RPMI7951 (cell line): ENCODE data around the gene SGIP1. TPM values are rescaled to one million over a fixed set of nuclear protein-coding genes. Genes with fewer than 3 reads are reported as not detected.
"Not testable (repeated sequence)": the region's sequence is repeated elsewhere in the genome, so short reads cannot be mapped to it uniquely, and the experiment has no call there.

ENCODE experiments used
- DNase-seq: peaks from one replicate; pipeline ENCODE4 v3.0.0-alpha.2; 2012; ENCODE audit warnings: low read depth
- total RNA-seq: library from RNA; depleted of rRNA; stranded (reverse); fragments of >200 nt; shearing (Covaris generic); gene quantifications from 2 replicates; pipeline ENCODE4 v1.2.3, GENCODE V29; 2014

Gene SGIP1
- total RNA-seq, 1 experiment from 2014 or later = under 0.01 TPM

DNA sequence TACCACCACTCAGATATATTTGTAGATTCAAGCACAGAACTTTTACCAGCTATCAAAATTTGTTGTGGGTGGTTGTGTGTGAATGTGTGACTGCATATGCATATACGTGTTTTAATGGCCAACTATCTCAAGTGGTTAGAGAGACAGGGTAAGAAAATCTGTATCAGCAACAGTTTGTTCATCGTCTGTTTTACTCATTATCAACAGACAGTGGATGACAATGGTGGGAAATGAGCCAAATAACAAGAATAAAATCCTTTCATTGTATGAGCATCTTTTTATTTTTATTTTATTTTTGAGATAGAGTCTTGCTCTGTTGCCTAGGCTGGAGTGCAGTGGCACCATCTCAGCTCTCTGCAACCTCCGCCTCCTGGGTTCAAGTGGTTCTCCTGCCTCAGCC lies 195.6 kb downstream of the SGIP1 start:
- no peak for DNase-seq

DNA sequence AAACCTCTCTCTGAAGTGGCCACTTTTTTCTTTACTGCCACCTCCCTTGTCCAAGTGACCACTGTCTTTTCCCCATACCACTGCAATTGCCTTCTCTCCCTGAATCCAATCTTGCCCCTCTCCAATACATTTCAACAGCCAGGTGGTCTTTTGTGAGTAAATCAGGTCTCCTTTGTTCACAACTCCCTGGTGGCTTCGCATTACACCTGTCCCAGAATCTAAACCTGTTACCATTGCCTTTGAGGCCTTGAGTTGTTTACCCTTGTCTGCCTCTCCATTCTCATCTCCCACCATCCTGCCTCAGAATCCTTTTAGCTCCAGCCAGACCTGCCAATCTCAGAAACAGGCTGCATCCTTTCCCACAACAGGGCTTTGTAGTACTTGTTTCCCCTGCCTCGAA lies 196.5 kb downstream of the SGIP1 start:
- no peak for DNase-seq

DNA sequence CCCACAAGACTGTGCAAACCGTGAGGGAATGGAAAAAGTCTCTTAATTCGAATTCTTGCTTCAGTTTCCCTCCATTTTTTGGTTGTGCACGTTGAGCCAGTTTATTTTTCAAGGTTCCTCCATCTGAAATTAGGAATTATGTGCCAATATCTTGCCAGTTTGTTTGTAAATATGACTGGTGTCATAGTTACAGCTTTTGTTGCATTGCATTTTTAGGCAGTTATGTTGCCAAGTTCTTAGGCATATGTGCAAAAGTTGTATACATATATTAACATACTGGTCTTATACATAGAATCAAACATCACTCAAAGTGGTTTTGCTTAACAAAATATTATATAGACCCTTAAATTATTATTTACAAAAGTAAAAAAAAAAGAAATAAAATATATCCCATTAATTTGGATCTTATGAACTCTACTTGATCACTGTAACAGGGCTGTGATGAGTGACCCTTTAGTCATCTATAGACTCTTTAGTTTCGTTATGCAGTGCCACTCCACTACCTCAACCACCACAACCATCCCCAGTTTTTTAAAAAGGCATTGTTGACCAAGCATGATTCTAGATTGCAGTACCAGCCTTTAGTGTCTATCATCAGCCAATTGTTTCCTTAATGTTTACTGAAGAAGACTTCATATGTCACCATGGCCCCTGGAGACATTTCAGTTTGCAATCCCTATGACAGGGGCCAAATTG lies 197.4 kb downstream of the SGIP1 start:
- peak; percentile 3 for DNase-seq

DNA sequence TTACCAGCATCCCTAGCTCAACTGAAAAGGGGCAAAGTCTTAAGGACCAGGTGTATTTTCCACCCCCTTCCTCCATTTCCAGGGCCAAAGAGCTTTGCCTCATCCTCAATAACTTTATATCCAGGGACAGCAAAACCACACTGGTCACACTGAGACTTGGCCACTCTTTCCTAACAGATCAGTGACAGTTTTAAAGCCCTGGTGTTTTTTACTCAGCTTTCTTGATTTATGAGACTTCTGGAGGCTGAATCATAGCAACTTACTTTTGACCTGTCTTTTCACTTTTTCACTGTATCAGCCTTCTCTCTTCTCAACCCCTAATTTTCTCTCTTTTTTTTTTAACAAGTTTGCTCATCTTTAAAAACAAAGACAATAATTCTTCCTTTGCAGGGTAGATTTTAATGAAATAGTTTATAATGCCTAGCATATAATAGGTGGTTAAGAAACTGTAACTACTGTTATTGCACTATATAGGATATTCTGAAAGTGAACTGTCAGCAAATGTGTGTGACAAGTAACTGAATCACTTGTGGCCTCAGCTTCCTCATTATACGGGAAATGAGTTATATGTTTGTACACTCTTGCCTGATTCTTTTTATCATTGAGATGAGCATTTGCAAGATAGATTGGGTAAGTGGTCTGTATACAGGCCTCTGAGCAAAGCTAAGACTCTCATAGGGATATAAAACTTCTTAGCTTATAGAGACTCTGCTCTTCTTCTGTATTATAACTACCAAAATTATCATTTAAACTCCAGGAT lies 198.6 kb downstream of the SGIP1 start:
- DNase-seq = peak; percentile 21

DNA sequence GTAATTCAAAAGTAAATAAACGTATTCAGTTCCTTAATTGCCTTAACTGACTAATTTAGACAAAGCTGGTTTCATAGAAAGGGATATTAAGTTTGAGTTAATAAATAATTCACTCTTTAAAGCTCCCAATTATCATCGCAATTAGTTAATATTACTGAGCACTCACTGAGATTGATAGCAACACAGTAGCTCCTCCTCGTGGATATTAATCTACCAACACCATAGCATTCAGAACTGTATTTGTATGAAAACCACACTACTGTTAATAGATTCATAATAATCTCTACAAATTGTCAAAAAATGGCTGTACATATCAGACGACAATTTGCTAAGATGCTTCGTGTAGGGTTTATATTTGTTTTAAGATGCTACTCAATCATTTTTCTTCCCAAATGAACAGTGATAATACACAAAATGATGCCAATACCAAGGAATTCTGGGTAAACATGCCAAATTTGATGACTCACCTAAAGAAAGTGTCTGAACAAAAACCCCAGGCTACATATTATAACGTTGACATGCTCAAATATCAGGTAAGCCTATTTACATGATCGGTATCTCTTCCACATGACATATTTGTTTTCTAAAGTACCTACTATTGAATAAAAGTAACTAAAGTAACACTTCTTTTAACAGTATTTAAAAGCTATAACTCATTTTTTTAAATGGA lies 199.5 kb downstream of the SGIP1 start:
- peak; percentile 40 for DNase-seq

DNA sequence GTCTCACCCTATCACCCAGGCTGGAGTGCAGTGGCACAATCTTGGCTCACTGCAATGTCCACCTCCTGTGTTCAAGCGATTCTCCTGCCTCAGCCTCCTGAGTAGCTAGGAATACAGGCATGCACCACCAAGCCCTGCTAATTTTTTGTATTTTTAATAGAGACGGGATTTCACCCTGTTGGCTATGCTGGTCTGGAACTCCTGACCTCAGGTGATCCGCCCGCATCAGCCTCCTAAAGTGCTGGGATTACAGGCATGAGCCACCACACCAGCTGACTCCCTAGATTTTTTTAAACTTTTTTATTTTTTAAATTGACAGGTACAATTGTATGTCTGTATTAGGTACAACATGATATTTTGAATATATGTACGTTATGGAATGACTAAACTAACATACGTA lies 200.6 kb downstream of the SGIP1 start:
- DNase-seq = not testable (repeated sequence)

DNA sequence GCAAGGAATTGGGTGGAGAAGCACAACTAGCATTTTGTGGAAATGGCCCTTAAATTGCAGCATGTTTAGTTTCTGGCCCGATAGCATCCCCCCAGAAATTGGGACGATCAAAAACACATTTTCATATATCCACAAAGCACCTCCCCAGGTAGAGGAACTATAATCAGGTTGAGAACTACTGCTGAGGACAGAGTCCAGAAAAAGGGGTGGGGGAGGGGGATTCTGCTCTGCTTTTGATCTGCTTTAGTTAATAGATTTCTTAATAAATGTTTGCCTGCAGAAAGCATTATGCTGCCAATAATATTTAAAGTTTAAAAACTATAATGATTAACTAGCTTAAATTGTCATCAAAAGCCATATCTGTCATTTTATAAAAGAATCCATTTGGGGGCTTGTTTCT lies 203.9 kb downstream of the SGIP1 start:
- DNase-seq = no peak

DNA sequence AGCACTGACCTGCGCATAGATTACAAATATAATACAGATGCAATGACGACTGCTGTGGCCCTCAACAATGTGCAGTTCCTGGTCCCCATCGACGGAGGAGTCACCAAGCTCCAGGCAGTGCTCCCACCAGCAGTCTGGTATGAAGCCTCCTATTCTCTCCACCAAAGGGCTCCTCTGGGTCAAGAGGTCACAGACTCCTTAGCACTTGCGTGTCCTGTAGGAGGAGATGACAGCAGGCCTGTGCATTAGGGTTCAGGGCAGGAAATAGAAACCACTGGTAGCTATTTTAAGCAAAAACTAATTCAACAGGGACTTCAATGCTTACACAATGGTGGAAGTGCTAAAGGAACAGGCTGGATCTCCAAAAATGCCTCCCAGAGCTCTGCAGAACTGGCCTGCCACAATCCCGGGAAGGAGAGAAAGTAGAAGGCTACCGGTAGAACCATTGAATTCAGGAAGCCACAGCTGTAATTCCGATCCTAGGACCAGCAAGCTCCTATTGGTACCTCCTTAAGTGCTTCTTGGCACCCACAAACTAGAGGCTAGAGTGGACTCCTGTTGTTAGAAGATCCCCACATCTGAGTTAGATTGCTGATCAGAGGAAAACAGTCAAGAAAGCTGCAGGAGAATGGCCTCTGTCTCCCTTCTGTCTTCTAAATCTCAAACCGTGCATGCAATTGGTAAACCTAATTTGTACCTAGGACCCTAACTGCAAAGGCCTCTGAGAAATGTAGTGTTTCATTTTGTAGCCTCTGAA lies 205.6 kb downstream of the SGIP1 start:
- no peak for DNase-seq

DNA sequence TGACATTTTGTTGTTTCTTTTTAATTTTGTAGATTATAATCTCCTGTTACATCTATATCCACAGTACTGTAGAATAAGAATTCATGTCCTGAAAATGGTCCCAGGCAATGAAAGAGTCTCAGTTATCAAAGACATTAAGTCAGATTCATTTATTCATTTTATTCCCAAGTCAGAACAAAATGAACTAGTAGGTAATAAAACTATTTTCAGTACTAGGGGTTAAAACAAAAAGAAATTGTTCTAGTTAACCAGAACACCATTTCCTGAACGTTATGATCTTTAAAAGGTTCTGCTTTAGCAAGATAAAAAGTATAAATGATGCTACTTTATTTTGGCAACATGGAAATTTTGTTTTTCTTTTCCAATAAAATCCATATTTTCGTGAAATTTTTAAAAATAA lies 211.5 kb downstream of the SGIP1 start:
- DNase-seq = no peak

DNA sequence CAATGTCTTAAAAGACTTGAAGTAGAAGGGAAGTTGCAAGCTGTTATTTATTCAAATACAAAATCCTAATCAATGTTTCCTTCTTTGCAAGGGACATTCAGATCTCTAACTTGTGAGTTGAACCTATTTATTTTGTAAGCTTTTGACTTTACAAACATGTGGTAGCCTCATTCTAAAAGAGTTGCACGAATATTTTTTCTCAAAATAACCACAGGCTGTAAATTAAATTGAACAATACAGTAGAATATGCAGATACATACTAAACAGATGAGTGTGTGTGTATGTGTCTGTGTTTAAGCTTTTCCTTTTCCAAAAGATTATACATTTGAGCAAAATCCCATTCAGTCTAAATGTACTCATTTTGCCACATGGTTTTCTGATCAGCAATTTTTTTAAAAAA lies 213.5 kb downstream of the SGIP1 start:
- DNase-seq = no peak

DNA sequence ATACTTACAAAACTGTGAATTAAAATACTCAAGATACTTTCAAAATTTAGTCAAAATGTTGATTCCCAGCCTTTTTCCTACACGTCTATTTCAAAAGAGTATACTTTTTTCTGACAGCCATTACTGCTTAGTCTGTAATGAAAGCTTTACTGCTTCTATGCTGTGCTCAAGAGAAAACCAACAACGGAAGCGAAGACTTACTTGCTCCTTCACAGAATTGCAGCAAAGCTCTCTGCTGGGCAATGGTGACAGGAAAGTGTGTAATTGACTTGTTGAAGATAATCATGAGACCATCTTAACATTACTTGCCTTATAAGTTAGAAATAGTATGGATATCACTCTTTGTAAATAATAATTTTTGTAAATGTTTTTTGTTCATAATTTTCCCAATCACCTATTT lies 216.6 kb downstream of the SGIP1 start:
- DNase-seq = no peak

DNA sequence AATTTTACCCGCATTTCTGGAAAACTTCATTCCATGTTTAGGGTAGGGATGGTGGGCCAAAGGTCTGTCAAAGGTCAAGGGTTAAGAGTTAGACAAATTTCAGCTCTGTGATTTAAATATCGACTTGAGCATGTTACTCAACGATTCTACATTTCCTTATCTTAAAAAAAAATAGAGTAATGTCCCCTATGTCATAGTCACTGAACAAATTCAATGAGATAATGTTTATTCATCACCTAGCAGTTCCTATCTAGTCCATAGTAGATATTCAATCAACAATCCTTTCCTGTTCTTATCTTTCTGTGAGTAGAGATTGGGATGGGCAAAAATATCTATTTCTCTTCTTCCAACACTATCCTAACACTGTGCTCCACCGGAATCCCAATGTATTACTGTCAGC lies 217.2 kb downstream of the SGIP1 start:
- DNase-seq = no peak

DNA sequence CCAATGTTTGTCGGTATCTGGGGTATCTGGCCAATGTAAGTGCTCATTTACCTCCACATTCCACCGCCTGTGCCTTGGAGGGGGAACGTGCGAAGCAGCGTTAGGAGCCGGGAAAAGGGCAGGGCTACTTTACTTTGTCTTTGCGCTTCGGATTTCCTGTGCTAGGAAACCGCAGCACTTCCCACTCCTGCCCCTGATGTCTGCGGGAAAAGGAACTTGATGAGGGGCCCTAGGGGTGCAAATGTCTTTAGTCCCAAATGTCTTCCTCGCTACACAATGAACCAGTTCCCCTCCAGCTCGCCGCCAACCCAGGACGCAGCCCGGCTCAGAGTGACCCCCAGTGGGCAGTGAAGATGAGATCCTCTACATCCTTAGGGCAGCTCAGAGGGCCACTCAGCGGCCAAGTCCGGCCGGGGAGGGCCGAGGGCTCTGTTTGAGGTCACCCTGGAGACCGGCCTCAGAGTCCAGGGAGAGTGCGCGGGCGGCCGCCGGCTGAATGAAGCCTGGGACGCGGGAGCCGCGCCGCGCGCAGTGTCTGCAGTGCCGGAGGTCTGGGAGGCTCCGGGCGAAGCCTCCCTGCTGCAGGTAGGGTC lies 218.1 kb downstream of the SGIP1 start, which contains the start of gene DYNLT5:
DYNLT5 (plus strand) TSS at position 460 of the 593 bp plus-strand sequence. CDS start 2,200 bp downstream, outside the sequence.
- DNase-seq = no peak

DNA sequence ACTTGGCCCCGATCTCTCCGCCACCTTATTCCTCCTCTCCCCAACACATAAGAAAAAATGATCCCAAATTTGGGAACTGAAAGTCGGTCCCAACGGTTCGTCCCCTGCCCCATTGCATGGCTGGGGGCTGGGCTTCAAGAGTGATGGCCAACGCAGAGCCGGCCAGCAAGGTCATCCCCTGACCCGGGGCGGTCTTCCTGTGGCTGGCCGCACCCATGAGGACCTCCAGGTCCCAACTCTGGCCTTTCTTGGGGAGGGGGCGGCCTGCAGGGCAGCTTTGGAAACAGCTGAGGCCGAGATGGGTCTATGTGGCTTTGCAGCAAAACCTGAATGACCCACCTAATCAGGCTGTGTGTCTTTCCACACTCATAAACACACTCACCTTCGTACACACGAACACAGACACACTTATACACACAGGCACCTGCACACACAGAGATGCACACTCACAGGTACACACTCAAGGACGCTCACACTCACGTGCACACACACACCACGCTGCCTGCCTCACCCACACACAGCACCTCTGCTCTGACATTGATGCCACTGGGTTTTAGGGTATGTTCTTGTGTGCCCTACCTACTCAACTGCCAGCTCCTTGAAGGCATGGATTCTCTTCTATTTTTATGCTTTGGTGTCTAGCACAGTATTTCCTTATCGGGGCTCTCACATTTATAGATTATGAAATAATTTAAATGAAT lies 218.9 kb downstream of the SGIP1 start:
- no peak for DNase-seq

DNA sequence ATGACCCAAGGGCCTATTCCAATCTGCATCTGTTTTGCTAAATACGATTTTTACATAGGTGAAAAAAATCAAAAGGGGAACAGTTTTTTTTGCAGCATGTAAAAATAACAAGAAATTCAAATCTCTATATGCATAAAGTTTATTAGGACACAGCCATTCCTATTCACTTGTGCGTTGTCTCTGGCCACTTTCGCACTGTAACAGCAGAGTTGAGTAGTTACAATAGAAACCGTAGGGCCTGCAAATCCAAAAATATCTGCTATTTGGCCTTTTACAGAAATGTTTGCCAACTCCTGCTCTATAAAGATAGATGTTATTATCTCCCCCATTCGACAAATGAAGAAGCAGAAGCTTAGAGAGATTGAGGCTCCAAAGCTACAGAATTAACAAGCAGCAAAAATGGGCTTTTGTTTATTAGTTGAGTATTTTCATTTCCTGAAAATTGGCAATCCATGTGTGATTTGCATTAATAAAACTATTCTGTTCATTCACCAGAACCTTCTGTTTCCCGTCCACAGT lies 223.8 kb downstream of the SGIP1 start:
- no peak for DNase-seq

DNA sequence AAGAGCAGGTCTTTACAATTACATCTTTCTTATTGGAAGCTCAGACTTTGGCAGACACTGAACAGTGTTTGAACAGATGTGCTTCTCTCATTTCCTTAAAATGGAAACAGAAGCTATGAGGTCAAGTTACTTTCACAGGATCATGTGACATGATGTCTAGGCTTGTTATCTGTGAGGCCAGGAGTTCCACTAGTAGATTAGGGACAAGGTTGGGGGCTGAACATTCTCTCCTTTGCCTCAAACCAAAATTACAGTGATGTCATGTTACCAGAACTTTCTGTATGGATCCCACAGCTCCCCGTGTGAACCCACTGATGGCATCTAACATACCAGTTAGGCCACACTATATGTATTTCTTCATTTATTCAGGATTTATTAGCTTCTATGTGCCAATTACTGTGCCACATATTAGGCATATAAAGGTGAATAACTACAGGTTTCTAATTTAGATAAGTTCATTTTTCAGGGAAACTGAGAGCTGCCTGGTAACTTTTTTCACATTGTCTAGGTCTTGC lies 224.3 kb downstream of the SGIP1 start:
- DNase-seq = peak; percentile 6

DNA sequence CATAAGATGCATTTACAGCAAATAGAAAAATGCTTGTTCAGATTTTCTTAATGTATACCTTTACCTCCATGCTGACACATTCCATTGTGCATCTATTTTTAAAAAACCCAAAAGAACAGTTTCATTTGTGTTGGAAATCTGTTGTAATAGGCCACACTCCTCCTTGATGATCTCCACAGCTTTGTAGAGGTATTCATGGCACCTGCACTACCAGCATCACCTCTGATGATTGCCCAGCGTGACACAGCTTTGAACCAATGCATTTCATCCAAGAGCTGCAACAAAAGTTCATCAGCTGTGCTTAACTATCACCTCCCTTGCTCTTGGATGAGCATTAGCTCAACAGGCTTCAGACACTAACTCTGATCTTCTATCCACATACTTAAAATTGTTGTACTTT lies 226.6 kb downstream of the SGIP1 start:
- DNase-seq = no peak

DNA sequence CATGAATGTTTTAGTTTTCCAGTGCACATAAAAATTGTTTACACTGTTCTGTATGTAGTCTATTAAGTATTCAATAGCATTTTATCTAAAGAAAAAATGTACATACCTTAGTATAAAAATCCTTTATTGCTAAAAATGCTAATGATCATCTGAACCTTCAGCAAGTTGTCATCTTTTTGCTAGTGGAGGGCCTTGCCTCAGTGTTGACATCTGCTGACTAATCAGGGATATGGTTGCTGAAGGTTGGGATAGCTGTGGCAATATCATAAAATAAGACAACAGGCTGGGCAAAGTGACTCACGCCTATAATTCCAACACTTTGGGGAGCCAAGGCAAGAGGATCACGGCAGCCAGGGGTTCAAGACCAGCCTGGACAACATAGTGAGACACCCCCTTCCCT lies 227.3 kb downstream of the SGIP1 start:
- DNase-seq = peak; percentile 9

DNA sequence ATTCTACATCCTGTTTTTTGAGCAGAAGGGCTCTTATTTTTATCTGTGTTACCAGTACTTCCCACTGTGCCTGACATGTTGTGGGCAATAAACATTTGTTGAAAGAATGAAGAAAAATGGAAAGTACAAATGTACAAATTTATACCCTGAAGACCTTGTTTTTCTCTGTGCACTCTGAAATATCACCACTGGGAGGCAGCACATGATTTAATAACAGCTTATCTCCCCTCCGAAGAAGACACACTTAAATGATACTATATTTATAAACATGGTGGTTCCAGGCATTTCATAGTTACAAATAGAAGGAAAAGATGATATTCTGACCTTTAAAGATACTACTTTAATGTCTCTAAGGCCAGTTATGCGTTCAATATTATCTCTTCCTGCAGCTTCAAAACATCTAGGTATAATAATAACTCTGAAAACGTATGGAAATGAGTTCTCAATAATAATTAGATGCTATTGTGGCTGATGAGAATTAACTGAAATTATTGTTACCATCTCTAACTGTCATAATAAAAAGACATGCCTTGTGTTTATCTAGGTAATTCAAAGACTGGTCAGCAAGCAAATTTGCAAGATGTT lies 231.1 kb downstream of the SGIP1 start:
- peak; percentile 55 for DNase-seq

DNA sequence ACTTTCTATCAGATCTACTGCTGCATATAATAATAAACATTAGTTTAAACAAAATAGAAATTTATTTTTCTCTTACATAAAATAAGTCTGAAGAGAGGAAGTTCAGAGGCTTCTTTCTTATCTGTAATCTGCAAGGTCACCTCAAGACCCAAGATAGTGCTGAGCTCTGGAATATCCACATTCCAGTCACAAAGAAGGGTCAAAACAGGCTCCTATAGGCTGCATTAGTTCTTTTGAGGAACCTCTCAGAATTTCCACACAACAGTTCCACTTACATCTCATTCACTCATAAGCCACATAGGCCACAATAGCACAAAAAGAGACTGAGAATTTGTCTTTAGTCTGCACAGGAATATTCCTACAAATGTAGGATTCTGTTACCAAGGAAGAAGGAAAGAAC lies 233.7 kb downstream of the SGIP1 start:
- no peak for DNase-seq
